ENCODE data around the gene MIF. TPM values are rescaled to one million over a fixed set of nuclear protein-coding genes. Genes with fewer than 3 reads are reported as not detected.
A peak's percentile ranks its signal among the peaks of the same experiment; 100 is the strongest.

Gene MIF
- total RNA-seq (2022) (762 and 795 TPM in 2 replicates), Bru-seq, nascent RNA (percentile 94 among the genes with signal in this experiment), BruChase-seq, experiment 1, labeled RNA remaining after a 2-hour chase (percentile 93 among the genes with signal in this experiment), BruChase-seq, experiment 2, labeled RNA remaining after a 6-hour chase (percentile 98 among the genes with signal in this experiment)
- long read RNA-seq, transcript MIF-201 (3 exons, 939 nt): major isoform, 1,141 of 1,169 reads
- long read RNA-seq, transcript MIF-203 (2 exons, 435 nt): minor isoform, 10 of 1,169 reads
- long read RNA-seq, transcript MIF-202 (2 exons, 589 nt): minor isoform, 16 of 1,169 reads
- long read RNA-seq, partial matches to known transcripts: 0 of 1,169 reads
- long read RNA-seq, other reads (novel, unspliced or antisense): 2 of 1,169 reads

GRCh38 chr22:23893945-23894709, at the start of gene MIF:
MIF (plus strand) TSS chr22:23894383; CDS start chr22:23894475, 92 bp downstream.
- peak; percentile 83 to 85 for TF ChIP-seq CTCF (IDR thresholded peaks at IDR 0.05; ENCODE audit: insufficient read depth in 1 of 2, low read depth in 1 of 2, low read length in 1 of 2, severe bottlenecking in 1 of 2, unreplicated experiment in 1 of 2)
- H3K9me3 Mint-ChIP-seq (ENCODE audit: unreplicated experiment): peaks cover 1% of the 10 kb centered on the region
- POLR2A ChIA-PET: interaction anchor here (0.5 to 2.1 kb wide), 12 partner anchors 8 to 252 kb away, joined by 3 to 45 read pairs (median 4); partner anchors contain the start of genes MMP11 and SLC2A11
- BruUV-seq (replicated peaks): no TSS peak
- H3K4me1 ChIP-seq: peaks cover 19% of the 10 kb centered on the region
- H3K27me3 Mint-ChIP-seq (ENCODE audit: insufficient read depth, unreplicated experiment): no peaks in the 10 kb centered on the region
- intact Hi-C loops (cut with micrococcal nuclease; ENCODE audit: unreplicated experiment): loop anchor here (1.0 to 5.0 kb wide), 4 partner anchors 15 to 45 kb away; partner anchors contain the start of gene SLC2A11
- H3K9me3 ChIP-seq: no peaks in the 10 kb centered on the region
- H3K4me1 Mint-ChIP-seq (ENCODE audit: low read depth, unreplicated experiment): peaks cover 13% of the 10 kb centered on the region
- peak within 1 kb of the TSS; percentile 98 for H3K27ac Mint-ChIP-seq (ENCODE audit: unreplicated experiment)
- peak within 1 kb of the TSS; percentile 94 for H3K4me3 Mint-ChIP-seq (ENCODE audit: unreplicated experiment)
- DNase-seq: peak; percentile 97 to 99
- H3K27me3 ChIP-seq (replicated peaks; ENCODE audit: control insufficient read depth, insufficient read depth, low read length): no peaks in the 10 kb centered on the region
- peaks cover 47% of the 10 kb centered on the region for H3K36me3 Mint-ChIP-seq (ENCODE audit: insufficient read depth, unreplicated experiment)
- CTCF ChIA-PET: interaction anchor here (0.5 to 2.2 kb wide), 17 partner anchors 9 to 822 kb away, joined by 3 to 45 read pairs (median 5); partner anchors contain the start of gene SLC2A11
- peaks cover 12% of the 10 kb centered on the region for H3K36me3 ChIP-seq (ENCODE audit: control insufficient read depth, insufficient read depth, low read length)
- peak within 1 kb of the TSS; percentile 84 for H3K4me3 ChIP-seq (ENCODE audit: low read depth, low read length)

GRCh38 chr22:23844739-23845202, 49.4 kb upstream of the MIF start:
- Histone ChIP-seq H3K9me3 (no peaks in the 10 kb centered on the region), H3K27me3 (replicated peaks; ENCODE audit: control insufficient read depth, insufficient read depth, low read length) (no peaks in the 10 kb centered on the region), H3K4me1 (peaks cover 8% of the 10 kb centered on the region), H3K4me3 (ENCODE audit: low read depth, low read length) (no peak overlapping the region), H3K36me3 (ENCODE audit: control insufficient read depth, insufficient read depth, low read length) (no peaks in the 10 kb centered on the region)
- DNase-seq: no peak
- BruUV-seq (replicated peaks): no TSS peak
- CTCF ChIA-PET: no interaction called here
- H3K9me3 Mint-ChIP-seq (ENCODE audit: unreplicated experiment): no peaks in the 10 kb centered on the region
- no peak for TF ChIP-seq CTCF (IDR thresholded peaks at IDR 0.05; ENCODE audit: insufficient read depth in 1 of 2, low read depth in 1 of 2, low read length in 1 of 2, severe bottlenecking in 1 of 2, unreplicated experiment in 1 of 2)
- H3K27me3 Mint-ChIP-seq (ENCODE audit: insufficient read depth, unreplicated experiment): no peaks in the 10 kb centered on the region
- POLR2A ChIA-PET: interaction anchor here (0.6 kb wide), 1 partner anchor 13 kb away, joined by 3 read pairs; no protein-coding TSS in a partner anchor
- H3K4me3 Mint-ChIP-seq (ENCODE audit: unreplicated experiment): no peak overlapping the region
- no peak overlapping the region for H3K27ac Mint-ChIP-seq (ENCODE audit: unreplicated experiment)
- no peaks in the 10 kb centered on the region for H3K4me1 Mint-ChIP-seq (ENCODE audit: low read depth, unreplicated experiment)
- intact Hi-C loops (cut with micrococcal nuclease; ENCODE audit: unreplicated experiment): loop anchor here (5.0 kb wide), 1 partner anchor 302 kb away; no protein-coding TSS in a partner anchor
- peaks cover 1% of the 10 kb centered on the region for H3K36me3 Mint-ChIP-seq (ENCODE audit: insufficient read depth, unreplicated experiment)

All from Caco-2 (cell line).